ENCODE measurements around the gene TIMD4. TPM values are rescaled to one million over a fixed set of nuclear protein-coding genes. Genes with fewer than 3 reads are reported as not detected.

The TIMD4 gene
- total and polyA plus RNA-seq, 7 donors = 0.03 to 0.21 (median 0.12) TPM; not detected in 3

DNA sequence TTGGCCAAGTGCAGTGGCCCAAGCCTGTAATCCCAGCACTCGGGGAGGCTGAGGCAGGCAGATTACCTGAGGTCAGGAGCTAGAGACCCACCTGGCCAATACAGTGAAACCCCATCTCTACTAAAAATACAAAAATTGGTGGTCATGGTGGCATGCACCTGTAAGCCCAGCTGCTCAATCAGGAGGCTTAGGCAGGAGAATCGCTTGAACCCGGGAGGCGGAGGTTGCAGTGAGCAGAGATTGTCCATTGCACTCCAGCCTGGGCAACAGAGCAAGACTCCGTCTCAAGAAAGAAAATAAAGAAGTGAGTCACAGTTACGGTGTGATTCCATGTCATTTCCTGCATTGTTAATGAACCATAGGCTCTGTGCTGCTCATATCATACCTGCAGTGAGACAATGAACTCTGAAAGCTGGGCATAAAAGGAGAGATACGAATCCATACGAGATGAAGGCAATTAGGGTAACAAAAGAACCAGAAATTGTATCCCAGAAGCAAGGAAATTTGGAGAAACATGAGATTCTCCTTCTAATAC is 44.6 kb downstream of the TIMD4 start:
- 76 to 80% (median 80%) methylated on average over 8 of the region's 8 CpGs for WGBS, 3 donors
- H3K9me3 ChIP-seq = no peaks in the 10 kb centered on the region
- intact Hi-C loops (cut with DNase I) = no loop called here
- no peak overlapping the region for H3K27ac ChIP-seq
- H3K36me3 ChIP-seq (ENCODE audit: insufficient read depth in 1 of 2, low read depth in 1 of 2) = no peaks in the 10 kb centered on the region
- no peak overlapping the region for H3K4me3 ChIP-seq
- DNase-seq (no peak), ATAC-seq (no peak)
- no peak for TF ChIP-seq CTCF (IDR thresholded peaks at IDR 0.05)
- H3K27me3 ChIP-seq (ENCODE audit: insufficient read depth in 3 of 3, low read length in 2 of 3) = no peaks in the 10 kb centered on the region
- H3K4me1 ChIP-seq = no peaks in the 10 kb centered on the region

DNA sequence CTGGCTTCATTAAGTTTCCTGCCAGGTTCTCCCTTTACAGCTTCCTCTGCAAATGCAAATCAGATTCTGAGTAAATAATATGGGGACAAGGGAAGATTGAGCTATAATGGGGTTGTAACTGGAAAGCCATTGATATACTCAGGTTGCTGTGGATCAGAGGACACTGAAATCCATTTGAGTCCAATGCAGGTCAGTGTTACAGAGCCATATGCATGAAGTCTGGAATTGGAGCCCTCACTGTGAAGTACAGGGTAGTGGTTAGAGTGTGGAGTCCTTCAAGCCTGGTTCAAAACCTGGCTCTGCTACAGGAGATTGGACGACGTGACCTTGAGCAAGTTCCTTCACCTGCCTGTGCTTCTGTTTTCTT is 48.7 kb downstream of the TIMD4 start:
- Histone ChIP-seq H3K27ac (no peak overlapping the region), H3K27me3 (ENCODE audit: insufficient read depth in 3 of 3, low read length in 2 of 3) (no peaks in the 10 kb centered on the region), H3K4me1 (no peaks in the 10 kb centered on the region), H3K9me3 (no peaks in the 10 kb centered on the region), H3K4me3 (no peak overlapping the region), H3K36me3 (ENCODE audit: insufficient read depth in 1 of 2, low read depth in 1 of 2) (no peaks in the 10 kb centered on the region)
- DNase-seq (no peak), ATAC-seq (no peak)
- 61 to 87% (median 78%) methylated on average over 2 of the region's 2 CpGs for WGBS, 3 donors
- no peak for TF ChIP-seq CTCF (IDR thresholded peaks at IDR 0.05)
- intact Hi-C loops (cut with DNase I) = no loop called here

DNA sequence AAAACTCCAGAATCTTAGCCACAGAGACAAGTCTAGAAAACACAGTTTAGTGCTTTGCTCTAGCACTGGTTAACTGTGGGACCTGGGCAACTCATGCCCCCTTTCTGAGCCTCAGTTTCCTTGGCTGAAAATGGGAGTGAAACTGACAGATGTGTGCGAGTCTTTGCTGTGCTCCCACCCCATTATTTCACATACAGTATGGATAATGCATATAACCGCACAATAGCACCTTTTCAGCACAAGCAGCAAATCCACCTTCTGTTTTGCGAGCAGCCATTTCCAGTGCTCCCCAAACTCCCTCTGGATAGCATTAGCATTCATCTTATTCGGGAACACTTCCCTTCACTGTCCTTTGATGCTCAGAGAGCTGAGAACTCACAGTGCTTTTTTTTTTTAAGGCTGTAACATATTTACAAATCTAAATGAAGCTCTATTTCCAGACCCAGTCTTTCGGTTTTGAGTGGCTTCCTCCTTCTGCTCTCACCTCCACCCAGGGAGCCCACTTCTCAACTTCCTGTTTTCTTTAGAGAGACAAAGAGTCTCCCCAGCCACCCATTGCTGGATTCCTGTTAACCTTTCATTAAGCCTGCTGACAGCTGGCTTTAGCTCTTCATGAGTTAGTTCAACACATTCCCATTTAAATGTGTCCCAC is 49.2 kb downstream of the TIMD4 start:
- Histone ChIP-seq H3K4me1 (no peaks in the 10 kb centered on the region), H3K9me3 (no peaks in the 10 kb centered on the region), H3K36me3 (ENCODE audit: insufficient read depth in 1 of 2, low read depth in 1 of 2) (no peaks in the 10 kb centered on the region), H3K27me3 (ENCODE audit: insufficient read depth in 3 of 3, low read length in 2 of 3) (no peaks in the 10 kb centered on the region), H3K4me3 (no peak overlapping the region), H3K27ac (no peak overlapping the region)
- no peak for TF ChIP-seq CTCF (IDR thresholded peaks at IDR 0.05)
- intact Hi-C loops (cut with DNase I) = no loop called here
- WGBS, 3 donors = 48 to 55% (median 55%) methylated on average over 5 of the region's 5 CpGs
- ATAC-seq (no peak), DNase-seq (no peak)

DNA sequence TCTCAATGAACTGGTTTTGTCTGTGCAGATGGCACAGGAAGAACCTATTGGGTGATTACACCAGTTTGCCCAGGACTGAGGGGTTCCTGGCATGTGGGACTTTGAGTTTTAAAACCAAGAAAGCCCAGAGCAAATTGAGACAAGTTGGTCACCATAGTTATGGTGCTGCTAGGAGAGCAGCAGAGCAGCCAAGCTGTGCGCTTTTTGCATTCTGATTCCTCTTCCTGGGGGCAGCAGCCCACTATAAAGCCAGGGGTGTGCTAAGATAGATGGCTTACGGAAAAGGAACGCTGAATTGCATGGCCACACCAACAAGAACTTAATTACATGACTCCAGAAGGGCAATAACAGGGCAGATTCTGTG is 49.7 kb downstream of the TIMD4 start:
- 77 to 84% (median 82%) methylated on average over 3 of the region's 3 CpGs for WGBS, 3 donors
- H3K4me3 ChIP-seq = no peak overlapping the region
- TF ChIP-seq CTCF (IDR thresholded peaks at IDR 0.05) = no peak
- H3K4me1 ChIP-seq = no peaks in the 10 kb centered on the region
- no peaks in the 10 kb centered on the region for H3K27me3 ChIP-seq (ENCODE audit: insufficient read depth in 3 of 3, low read length in 2 of 3)
- ATAC-seq (no peak), DNase-seq (no peak)
- no peaks in the 10 kb centered on the region for H3K36me3 ChIP-seq (ENCODE audit: insufficient read depth in 1 of 2, low read depth in 1 of 2)
- no peak overlapping the region for H3K27ac ChIP-seq
- H3K9me3 ChIP-seq = no peaks in the 10 kb centered on the region
- intact Hi-C loops (cut with DNase I) = no loop called here

- TF ChIP-seq CTCF (IDR thresholded peaks at IDR 0.05) = no peak
- intact Hi-C loops (cut with DNase I) = no loop called here
- no peak for ATAC-seq
- Histone ChIP-seq H3K27me3 (ENCODE audit: insufficient read depth in 3 of 3, low read length in 2 of 3) (no peaks in the 10 kb centered on the region), H3K27ac (no peak overlapping the region), H3K36me3 (ENCODE audit: insufficient read depth in 1 of 2, low read depth in 1 of 2) (no peaks in the 10 kb centered on the region), H3K4me1 (no peaks in the 10 kb centered on the region), H3K4me3 (no peak overlapping the region), H3K9me3 (no peaks in the 10 kb centered on the region)
- DNase-seq = no peak
- 75 to 77% (median 75%) methylated on average over 5 of the region's 5 CpGs for WGBS, 3 donors
Observed at GRCh38 chr5:156912869-156913268, 50.2 kb downstream of the TIMD4 start.
